ENCODE data around the gene AKAP13.

- TF ChIP-seq POLR2A (IDR thresholded peaks at IDR 0.05) (no peak), CTCF (IDR thresholded peaks at IDR 0.05) (no peak), EP300 (IDR thresholded peaks at IDR 0.05) (no peak)
Observed at GRCh38 chr15:85443046-85443445, 62.6 kb downstream of the AKAP13 start.
